Skeletal muscle satellite cell (primary cell): ENCODE data around the gene CLEC4C. TPM values are rescaled to one million over a fixed set of nuclear protein-coding genes. Genes with fewer than 3 reads are reported as not detected.

ENCODE experiments used
- small RNA-seq: library from RNA; depleted of rRNA; stranded (forward); fragments of <200 nt; gene quantifications from one replicate; pipeline ENCODE3, GENCODE V24; 2012

CLEC4C gene

Small RNA genes lying within 50 kb of the gene (small RNA-seq; reads per million reads assigned to genes)
- not detected for gene RF00019
